Stimulated activated CD4-positive, alpha-beta T cell treated with anti-CD3 and anti-CD28 coated beads, Interleukin-1b, Interleukin-23, amount 100 ng/mL, for 1 hour (primary cell): Measurements from ENCODE around the gene WWC1.

Experiments used
- DNase-seq, 2 donors: peaks; one replicate each; pipeline ENCODE4 v3.0.0-alpha.2; 2020; ENCODE audit warnings: low read depth in 2 of 2

The WWC1 gene

DNA sequence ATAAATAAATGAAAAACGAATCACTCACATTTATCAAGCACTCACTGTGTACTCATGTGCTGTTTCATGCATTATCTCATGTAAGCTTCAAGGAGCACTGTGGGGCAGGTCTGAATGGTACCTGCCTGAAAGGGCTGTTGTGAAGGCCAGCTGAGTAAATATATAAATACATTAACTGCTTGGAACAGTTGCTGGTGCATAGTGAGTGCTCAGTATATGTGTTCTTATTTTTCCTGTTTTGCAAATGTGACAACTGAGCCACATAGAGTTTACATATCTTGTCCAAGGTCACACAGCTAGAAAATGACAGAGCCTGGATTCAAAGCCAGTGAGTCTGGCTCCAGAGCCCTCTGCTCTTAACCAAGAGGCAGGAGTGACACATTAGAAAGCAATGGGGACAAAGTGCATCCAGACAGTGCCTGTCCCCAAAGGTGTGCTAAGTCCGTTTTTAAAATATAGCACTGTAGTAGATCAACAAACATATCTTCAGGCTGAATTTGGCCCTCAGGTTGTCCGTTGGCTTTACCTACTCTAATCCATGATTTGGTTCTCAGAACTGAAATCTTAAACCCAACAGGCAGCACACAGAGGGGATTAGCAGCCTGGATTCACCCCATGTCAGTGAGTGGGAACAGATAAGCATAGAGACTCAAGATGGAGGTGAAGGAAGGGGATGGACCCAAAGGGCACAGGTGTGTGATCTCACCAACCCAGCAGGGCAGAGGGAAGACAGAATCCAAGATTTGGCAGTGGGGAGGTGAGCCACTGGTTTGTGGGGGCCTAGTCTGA lies 70.8 kb downstream of the WWC1 start:
- DNase-seq: no peak

DNA sequence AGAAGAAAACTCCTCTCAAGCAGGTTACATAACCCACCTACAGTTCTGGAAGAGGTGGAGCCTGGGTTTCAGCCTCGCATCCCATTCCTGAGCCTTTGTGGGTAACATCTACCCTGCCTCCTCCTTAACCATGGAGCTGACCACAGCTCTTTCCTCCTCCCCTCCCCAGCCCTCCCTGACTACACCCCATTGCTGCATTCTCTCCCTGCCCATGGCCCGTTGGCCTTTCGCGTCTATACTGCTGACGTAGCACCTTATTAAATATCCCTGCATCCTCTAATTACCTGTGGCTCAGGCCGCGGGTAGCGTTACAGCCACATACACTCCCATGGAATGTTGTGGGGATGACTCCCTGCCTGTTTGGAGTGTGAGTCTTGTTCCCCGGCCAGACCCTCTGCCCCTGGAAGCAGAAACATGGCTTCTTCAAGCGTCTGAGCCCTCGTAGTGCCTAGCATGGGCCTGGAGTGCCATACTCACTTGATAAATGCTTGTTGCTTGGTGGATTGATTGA lies 72.8 kb downstream of the WWC1 start:
- no peak for DNase-seq

GRCh38 chr5:168364750-168365550 lies 73.5 kb downstream of the WWC1 start:
- no peak for DNase-seq

GRCh38 chr5:168365581-168366081 lies 74.2 kb downstream of the WWC1 start:
- no peak for DNase-seq

GRCh38 chr5:168366116-168366515 lies 74.7 kb downstream of the WWC1 start:
- DNase-seq: no peak

DNA sequence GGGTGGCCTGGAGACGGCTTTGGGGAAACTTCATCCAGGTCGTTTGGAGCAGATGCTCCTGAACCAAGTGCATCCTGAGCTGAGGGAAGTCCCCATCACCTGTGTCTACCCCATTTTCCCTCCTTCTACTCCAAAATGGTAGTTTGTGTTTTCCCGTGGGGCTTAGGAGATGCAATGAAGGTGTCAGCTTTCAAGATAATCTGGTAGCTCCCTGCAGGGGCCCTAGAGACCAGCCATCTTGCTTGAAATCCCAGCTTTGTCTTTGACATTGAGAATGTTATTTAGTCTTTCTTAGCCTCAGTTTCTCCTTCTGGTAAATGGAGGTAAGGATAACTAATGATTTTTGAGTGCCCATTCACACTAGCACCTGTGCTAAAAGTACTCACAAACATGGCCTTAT lies 77.4 kb downstream of the WWC1 start:
- no peak for DNase-seq

- DNase-seq: no peak
These were observed 79.4 kb downstream of the WWC1 start for GRCh38 chr5:168370831-168371230.

DNA sequence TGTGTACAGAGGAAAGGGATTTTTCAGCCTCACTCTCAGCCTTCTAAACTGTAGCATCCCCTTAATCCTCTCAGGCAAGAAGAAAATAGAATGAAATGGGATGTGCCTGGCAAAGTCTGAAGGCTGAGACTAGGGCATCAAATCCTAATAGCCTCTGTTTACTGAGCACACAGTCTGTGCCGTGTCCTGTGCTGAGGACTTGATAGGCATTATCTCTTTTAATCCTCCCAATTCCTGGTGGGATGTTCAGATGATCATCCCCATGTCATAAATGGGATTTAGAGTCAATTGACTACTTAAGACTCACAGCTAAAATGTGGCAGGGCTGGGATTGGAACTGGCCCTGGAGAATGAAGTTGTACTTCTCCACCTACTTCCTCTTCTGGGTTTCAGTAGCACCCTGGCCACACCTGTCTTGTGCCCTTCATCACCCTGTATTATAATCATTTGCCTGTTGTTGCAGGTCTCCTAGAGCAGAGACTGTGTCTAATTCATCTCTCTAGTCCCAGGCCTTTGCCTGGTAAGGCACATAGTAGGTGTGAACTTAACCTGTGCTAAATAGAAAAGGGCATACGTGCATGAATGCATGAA lies 81.0 kb downstream of the WWC1 start:
- no peak for DNase-seq

DNA sequence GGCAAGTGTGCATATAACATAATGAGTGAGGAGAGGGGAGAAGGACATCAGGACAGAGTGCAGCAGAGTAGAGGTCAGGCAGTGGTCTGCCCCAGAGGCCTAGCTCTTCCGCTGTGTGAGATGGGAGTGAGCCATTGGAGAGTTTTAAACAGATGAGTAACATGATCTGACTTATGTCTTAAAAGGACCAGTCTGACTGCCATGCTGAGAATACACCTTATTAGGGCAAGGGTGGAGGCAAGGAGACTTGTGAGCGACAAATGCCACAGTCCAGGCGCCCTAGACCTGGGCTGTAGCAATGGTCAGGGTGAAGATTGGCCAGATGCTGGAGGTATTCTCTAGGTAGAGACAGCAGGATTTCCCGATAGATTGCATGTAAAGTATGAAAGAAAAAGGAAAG lies 83.1 kb downstream of the WWC1 start:
- DNase-seq: no peak

DNA sequence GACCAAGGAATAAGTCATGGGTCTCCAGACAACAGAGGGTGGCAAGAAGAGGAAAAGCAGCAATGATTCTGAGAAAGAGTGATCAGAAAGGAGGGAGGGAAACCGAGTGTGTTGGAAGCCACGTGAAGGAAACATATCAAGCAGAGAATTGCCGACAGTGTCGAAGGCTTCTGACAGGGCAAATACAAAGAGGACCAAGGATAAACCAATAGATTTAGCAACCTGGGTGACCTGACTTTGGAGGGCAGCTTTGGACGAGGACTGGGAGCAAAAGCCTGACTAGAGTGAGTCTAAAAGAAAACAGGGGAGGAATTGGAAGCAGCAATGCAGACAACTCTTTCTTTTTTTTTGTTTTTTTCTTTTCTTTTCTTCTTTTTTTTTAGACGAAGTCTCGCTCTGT lies 83.8 kb downstream of the WWC1 start:
- DNase-seq: no peak

- DNase-seq: no peak
These were observed 86.1 kb downstream of the WWC1 start for GRCh38 chr5:168377525-168377924.

DNA sequence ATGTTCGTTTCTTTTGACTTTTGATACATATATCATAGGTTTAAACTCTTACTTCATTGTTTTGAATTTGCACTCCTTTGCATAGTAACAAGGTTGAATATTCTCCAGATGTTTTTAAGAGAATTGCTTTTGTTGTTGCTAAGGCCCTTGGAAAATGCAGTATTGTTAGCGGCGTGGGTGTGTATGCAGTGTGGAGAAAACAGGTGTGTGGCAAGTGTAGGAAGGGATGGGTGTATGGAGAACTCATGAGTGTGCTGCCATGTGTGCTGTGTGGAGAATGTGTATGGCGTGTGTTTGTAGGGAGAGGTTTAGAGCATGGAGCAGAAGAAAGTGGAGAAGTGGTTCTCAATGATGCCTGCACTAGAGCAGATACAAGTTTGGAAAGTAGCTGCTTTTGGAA lies 87.3 kb downstream of the WWC1 start:
- no peak for DNase-seq

DNA sequence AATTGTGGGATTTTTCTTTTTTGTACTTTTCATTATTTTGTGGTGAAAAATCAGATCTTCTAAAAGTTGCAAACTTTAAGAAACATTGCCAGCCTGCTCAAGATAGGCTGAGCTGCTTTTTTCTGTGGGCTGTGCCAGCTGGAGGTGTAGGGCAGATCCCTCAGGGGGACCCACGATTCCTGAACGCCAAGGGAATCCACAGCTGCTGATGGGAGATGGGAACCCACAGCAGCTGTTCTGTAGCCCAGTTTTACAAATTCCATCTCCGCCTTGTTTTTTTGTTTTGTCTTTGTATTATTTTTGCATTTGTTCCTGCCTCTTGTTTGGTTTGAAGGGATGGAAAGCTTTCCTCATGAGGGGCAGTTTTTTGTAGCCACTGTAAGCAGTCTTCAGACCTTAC lies 91.0 kb downstream of the WWC1 start:
- no peak for DNase-seq

- DNase-seq: no peak
These were observed 99.0 kb downstream of the WWC1 start for GRCh38 chr5:168390491-168390890.

DNA sequence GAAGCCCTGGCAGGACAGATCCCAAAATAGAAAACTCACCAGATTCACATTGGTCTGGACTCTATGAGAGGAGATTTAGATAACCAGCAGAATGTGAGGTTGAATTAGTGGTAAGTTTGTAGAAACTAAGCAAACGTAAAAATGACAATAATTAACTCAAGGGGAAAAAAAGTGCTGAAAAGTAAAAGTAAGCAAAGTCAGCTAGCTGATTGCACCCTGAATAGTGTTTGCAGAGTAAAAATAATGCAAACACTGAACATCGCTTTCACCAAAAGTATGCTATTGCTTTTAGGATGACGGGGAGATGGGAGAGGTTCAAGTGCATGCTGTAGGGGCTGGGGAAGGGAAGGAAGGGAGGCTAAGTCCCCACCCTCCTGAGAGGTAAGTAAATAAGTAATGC lies 102.3 kb downstream of the WWC1 start:
- no peak for DNase-seq

DNA sequence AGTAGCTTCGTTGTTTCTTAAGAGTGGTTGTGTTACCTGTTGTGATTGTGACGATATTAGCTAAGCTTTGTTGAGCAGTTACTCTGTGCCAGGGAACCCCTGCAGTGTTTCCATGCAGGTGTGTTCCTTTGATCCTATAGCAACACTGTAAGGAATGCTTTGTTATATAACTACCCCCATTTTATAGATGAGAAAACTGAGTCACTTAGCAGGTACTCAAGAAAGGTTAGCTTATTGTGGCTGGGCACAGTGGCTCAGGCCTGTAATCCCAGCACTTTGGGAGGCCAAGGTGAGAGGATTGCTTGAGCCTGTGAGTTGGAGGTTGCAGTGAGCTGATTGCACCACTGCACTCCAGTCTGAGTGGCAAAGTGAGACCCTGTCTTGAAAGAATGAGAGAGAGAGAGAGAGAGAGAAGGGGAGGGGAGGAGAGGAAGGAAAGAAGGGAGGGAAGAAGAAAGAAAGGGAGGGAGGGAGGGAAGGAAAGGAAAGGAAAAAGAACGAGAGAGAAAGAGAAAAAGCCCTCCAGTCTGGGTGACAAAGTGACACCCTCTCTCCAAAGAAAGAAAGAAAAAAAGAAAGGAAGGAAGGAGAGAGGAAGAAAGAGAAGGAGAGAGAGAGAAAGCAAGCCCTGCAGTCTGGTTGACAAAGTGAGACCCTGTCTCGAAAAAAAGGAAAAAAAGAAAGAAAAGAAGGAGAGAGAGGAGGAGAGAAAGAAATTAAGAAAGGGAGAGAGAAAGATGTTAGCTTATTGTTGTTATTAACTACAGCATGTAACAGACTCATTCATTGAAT lies 109.2 kb downstream of the WWC1 start:
- DNase-seq: no peak

- no peak for DNase-seq
These were observed 109.8 kb downstream of the WWC1 start for GRCh38 chr5:168401226-168401625.

- no peak for DNase-seq
These were observed 110.4 kb downstream of the WWC1 start for GRCh38 chr5:168401880-168402279.

- no peak for DNase-seq
These were observed 112.9 kb downstream of the WWC1 start for GRCh38 chr5:168404365-168404764.

GRCh38 chr5:168407211-168407610 lies 115.8 kb downstream of the WWC1 start:
- no peak for DNase-seq

DNA sequence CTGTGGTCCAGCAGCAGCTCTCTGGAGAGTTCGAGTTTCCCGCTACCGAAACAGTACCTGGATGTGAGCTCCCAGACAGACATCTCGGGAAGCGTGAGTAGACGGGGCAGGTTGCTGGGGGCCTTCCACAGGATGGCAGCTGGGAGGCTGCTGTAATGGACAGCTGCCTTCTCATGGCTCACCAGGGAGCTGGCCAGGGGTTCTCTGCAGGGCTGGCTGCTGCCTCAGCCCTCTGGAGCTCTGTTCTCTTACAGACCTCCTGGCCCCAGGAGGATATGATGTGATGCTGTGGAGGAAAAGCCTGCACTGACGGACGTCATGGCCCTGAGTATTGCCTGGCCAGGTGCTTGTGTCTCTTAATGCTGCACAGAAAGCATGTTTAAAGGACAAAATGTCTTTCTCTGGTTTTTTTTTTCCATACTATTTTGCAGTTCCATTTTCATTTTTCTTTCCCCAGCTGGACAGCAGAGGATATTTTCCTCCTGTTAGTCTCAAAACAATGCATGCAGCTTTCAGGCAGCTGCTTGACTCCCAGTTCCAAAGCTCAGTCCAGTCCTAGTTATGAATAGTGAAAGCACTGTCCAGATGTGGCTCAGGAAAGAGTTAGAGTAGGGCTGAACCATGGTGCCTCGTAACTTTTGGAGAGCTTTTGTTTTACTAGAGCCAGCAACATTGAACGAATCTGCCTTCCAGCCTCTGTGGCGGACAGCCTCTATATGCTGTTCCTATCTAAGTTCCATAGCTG lies 117.3 kb downstream of the WWC1 start:
- no peak for DNase-seq
